GM12892 (cell line): ENCODE measurements around the gene TBX19.

ENCODE experiments used
- POLR2A ChIP-seq: IDR thresholded peaks from 2 replicates; pipeline ENCODE4 v1.6.1; 2011; ENCODE audit warnings: low read depth, low read length, control low read depth
- TAF1 ChIP-seq: IDR thresholded peaks from 2 replicates; pipeline ENCODE4 v1.6.1; 2011; ENCODE audit warnings: low read depth, mild to moderate bottlenecking, control low read depth, low read length, borderline replicate concordance

DNA sequence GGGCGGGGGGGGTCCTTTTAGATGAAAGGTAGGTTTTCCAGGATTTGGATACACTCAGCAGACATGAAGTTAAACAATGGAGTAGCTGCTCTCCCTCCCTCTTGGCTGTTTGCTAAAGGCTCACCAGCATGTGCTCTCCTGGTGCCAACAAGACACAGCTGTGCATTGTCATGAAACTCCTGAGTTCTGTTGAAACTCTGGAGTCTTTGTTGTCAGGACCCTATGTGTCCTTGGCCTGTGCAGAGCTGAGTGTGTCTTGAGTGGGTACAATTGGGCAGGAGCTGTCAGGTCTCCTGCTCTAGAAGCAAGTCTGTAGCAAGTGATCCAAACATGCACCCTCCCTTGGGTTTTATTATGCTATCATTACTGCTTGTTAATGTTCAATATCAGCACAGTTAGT is 12.7 kb downstream of the TBX19 start:
- TF ChIP-seq POLR2A (no peak), TAF1 (no peak)
